ENCODE results near the gene PLEKHG2. TPM values are rescaled to one million over a fixed set of nuclear protein-coding genes. Genes with fewer than 3 reads are reported as not detected.

Gene PLEKHG2
- polyA plus RNA-seq, 2 of the 4 experiments (the other 2 are of a cell fraction): 21.6 to 41.7 TPM

DNA sequence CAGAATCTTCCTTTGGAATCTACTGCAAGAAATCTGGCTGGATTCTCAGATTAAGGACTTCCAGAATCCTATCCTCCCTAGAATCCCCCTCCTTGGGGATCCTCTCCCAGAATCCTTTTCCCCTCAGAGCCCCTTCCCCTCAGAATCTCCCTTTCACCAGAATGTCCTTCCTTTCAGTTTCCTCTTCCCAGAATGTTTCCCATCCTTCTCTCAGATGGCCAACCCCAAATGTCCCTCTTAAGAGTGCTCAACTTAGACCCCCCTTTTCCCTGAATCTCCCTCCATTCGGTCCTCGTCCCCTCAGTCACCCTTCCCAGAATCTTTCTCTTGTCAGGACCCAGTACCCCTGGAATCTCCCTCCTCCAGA lies 23.9 kb downstream of the PLEKHG2 start:
- H3K27ac ChIP-seq: peak overlapping the region; percentile 90 to 93
- DNase-seq (ENCODE audit: low read depth in 1 of 2, low spot score in 1 of 2): no peak
- peak overlapping the region; percentile 95 for H3K4me2 ChIP-seq
- H3K4me3 ChIP-seq: peak overlapping the region; percentile 80
- H3K4me1 ChIP-seq: peaks cover 65% of the 10 kb centered on the region
- FAIRE-seq: peak; percentile 18
- no peaks in the 10 kb centered on the region for H3K9me3 ChIP-seq
- WGBS (ENCODE audit: missing lambda C conversion rate): 2% methylated on average over 2 of the region's 2 CpGs
- TF ChIP-seq JUN (IDR thresholded peaks at IDR 0.05): 0 out of 5 replicates have a peak, but pooled peaks of 1 of the 2 experiments have one; percentile 4
- no peak for TF ChIP-seq BHLHE40 (IDR thresholded peaks at IDR 0.05; ENCODE audit: low read depth, low read length)
- TF ChIP-seq PHF8 (IDR thresholded peaks at IDR 0.05; ENCODE audit: borderline replicate concordance, low read depth): 0 out of 2 replicates have a peak, but pooled peaks have one; percentile 8
- peak in 1 of 2 experiments; percentile 3; a peak in 1 of 6 replicates for ATAC-seq
- POLR2A ChIA-PET: interaction anchor here (0.5 to 3.0 kb wide), 70 partner anchors 8 to 1132 kb away, joined by 3 to 160 read pairs (median 5); partner anchors contain the start of genes C19orf33, DYRK1B, ECH1 and EID2
- CTCF ChIA-PET: interaction anchor here (0.6 to 23.5 kb wide), 15 partner anchors 10 to 356 kb away, joined by 3 to 457 read pairs (median 7); partner anchors contain the start of genes EID2, EID2B, MED29 and PAF1

- ATAC-seq (no peak), DNase-seq (ENCODE audit: low read depth in 1 of 2, low spot score in 1 of 2) (no peak), FAIRE-seq (no peak)
- Histone ChIP-seq H3K4me2 (peak overlapping the region; percentile 31), H3K9me3 (no peaks in the 10 kb centered on the region), H3K27ac (peak overlapping the region; percentile 56 to 68; a peak in 5 of 6 replicates), H3K4me1 (peaks cover 44% of the 10 kb centered on the region), H3K4me3 (no peak overlapping the region)
- TF ChIP-seq NR3C1 (IDR thresholded peaks at IDR 0.05) (no peak), ZC3H11A (IDR thresholded peaks at IDR 0.05) (peak; percentile 69; the same call in 1 of the 2 replicates), ZFP36 (IDR thresholded peaks at IDR 0.05; ENCODE audit: borderline replicate concordance, partially characterized antibody) (no peak), ATOH8 (CRISPR knock-in tag; IDR thresholded peaks at IDR 0.05; ENCODE audit: low read depth) (no peak), CEBPB (IDR thresholded peaks at IDR 0.05) (peak; percentile 77 to 86), BHLHE40 (IDR thresholded peaks at IDR 0.05; ENCODE audit: low read depth, low read length) (no peak), EHF (CRISPR knock-in tag; IDR thresholded peaks at IDR 0.05) (no peak), MAX (IDR thresholded peaks at IDR 0.05) (no peak), ESRRA (IDR thresholded peaks at IDR 0.05; ENCODE audit: borderline replicate concordance, low read length) (no peak), FOSL2 (IDR thresholded peaks at IDR 0.05) (no peak), FOSL2 (CRISPR knock-in tag; IDR thresholded peaks at IDR 0.05) (peak; percentile 39; the same call in 1 of the 2 replicates), MYC (IDR thresholded peaks at IDR 0.05; ENCODE audit: borderline replicate concordance, low read length) (no peak), RARB (CRISPR knock-in tag; IDR thresholded peaks at IDR 0.05) (no peak), SREBF2 (IDR thresholded peaks at IDR 0.05) (no peak), SMC3 (IDR thresholded peaks at IDR 0.05) (no peak)
- TF ChIP-seq, protein P1, sequence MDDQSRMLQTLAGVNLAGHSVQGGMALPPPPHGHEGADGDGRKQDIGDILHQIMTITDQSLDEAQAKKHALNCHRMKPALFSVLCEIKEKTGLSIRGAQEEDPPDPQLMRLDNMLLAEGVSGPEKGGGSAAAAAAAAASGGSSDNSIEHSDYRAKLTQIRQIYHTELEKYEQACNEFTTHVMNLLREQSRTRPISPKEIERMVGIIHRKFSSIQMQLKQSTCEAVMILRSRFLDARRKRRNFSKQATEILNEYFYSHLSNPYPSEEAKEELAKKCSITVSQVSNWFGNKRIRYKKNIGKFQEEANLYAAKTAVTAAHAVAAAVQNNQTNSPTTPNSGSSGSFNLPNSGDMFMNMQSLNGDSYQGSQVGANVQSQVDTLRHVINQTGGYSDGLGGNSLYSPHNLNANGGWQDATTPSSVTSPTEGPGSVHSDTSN (IDR thresholded peaks at IDR 0.05): no peak
- TF ChIP-seq, protein P2, sequence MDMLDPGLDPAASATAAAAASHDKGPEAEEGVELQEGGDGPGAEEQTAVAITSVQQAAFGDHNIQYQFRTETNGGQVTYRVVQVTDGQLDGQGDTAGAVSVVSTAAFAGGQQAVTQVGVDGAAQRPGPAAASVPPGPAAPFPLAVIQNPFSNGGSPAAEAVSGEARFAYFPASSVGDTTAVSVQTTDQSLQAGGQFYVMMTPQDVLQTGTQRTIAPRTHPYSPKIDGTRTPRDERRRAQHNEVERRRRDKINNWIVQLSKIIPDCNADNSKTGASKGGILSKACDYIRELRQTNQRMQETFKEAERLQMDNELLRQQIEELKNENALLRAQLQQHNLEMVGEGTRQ (IDR thresholded peaks at IDR 0.05): no peak
- TF ChIP-seq, protein P3, sequence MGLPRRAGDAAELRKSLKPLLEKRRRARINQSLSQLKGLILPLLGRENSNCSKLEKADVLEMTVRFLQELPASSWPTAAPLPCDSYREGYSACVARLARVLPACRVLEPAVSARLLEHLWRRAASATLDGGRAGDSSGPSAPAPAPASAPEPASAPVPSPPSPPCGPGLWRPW (IDR thresholded peaks at IDR 0.05): no peak
- TF ChIP-seq, protein P4, sequence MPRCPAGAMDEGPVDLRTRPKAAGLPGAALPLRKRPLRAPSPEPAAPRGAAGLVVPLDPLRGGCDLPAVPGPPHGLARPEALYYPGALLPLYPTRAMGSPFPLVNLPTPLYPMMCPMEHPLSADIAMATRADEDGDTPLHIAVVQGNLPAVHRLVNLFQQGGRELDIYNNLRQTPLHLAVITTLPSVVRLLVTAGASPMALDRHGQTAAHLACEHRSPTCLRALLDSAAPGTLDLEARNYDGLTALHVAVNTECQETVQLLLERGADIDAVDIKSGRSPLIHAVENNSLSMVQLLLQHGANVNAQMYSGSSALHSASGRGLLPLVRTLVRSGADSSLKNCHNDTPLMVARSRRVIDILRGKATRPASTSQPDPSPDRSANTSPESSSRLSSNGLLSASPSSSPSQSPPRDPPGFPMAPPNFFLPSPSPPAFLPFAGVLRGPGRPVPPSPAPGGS (IDR thresholded peaks at IDR 0.05): no peak
- ChIA-PET CTCF (interaction anchor here (0.6 to 14.2 kb wide), 17 partner anchors 10 to 462 kb away, joined by 3 to 279 read pairs (median 15); partner anchors contain the start of genes EID2, EID2B and PLEKHG2), POLR2A (interaction anchor here (0.8 to 1.2 kb wide), 3 partner anchors 10 to 47 kb away, joined by 3 to 5 read pairs (median 4); partner anchors contain the start of genes MED29 and PAF1)
- 68% methylated on average over 9 of the region's 9 CpGs for WGBS (ENCODE audit: missing lambda C conversion rate)
Observed at GRCh38 chr19:39438270-39438934, 25.9 kb downstream of the PLEKHG2 start.

Measured in A549 (cell line).